HG03354 (cell line): ENCODE data around the gene GALNT10.

Experiments used
- ATAC-seq: cut with Tn5 transposase; IDR thresholded peaks from one replicate; pipeline ENCODE4 v1.9.1; 2021; ENCODE audit warnings: mild to moderate bottlenecking; ENCODE audit not compliant: unreplicated experiment, poor library complexity, severe bottlenecking

Gene GALNT10

DNA sequence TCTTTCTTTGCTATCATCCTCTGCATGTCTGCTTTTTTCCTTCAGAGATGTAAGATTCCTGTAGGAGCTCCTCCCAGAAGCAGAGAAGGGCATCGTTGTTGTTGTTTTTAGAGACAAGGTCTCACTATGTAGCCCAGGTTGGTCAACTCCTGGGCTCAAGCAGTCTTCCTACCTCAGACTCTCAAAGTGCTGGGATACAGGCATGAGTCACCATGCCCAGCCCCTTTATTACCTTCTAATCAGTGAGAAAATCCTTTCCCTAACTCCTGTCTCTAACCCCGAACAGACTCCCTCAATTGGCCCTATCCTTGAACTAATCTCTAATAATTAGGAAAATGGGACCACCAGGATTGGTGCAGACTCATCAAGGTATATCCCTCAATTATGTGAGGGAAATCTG is 64.4 kb downstream of the GALNT10 start:
- no peak for ATAC-seq

DNA sequence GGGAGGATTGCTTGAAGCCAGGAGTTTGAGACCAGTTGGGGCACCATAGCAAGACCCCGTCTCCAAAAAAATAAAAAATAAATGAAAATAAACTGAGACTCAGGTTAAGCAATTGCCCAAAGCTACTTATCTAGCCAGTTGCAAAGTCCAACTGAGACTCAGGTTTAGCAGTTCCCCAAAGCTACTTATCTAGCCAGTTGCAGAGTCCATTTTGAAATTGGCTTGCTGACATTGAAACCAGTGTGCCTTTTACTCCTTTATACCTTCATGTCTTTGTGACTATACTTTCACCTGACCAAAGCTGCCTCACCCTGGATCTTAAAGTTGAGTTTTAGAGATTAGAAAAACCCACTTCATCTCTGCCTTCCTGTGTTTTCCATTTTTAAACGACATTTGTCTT is 66.5 kb downstream of the GALNT10 start:
- ATAC-seq = no peak

DNA sequence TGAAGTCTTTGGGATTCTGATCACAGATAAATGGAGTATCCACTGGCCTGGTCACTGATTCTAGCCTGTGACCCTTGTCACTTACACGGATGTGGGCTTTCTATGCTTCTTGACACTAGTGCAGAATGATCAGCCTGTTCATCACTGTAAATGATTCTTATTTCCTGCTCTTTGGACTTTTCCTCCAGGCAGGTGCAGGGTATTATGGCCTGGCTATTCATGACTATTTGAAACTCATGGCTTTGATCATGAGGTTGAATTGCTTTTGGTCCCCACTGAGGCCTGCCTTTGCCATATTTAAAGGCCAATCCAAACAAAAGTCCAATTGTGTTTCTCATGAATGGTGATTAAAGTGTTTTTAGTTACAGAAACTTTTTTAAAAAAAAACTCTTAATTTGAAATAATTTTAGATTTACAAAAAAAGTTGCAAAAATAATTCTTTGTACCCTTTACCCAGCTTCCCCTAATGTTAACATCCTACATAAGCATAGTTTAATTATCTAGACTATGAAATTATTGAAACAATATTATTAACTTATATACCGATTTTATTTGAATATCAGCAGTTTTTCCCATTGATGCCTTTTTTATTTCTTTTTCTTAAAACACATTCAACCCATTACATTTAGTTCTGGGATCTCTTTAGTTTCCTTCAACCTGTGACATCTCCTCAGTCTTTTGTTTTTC is 68.1 kb downstream of the GALNT10 start:
- ATAC-seq = no peak

DNA sequence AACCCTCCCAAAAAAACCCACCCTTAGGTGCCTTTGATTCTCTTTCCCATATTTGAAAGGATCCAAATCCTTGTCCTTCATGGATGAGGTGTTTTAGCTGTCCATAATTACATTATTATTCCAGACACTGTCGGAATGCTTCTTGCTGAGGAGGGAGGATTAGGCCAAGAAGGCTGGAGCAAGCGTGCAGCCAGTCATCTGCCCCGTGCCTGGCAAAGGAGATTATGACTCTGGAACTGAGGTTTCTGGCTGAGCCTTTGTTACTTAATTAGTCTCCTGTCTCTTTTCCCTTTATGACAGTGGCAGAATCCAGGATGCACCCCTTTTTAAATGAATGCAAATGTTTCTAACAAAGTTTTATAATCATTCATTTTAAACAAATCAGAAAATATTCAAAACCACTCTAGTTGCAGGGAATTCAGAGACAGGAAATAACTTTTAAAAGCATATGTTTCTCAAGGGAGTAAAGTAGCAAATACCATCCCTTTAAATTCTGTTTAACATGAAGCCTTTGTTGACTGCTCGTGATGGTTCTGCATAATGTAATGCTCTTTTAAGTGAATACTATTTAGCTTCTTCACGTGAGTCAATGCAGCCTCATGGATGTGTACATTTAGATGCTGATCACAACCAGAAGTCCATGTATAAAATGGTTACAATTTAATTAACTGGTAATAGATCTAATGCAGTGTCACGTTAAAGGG is 69.8 kb downstream of the GALNT10 start:
- ATAC-seq = no peak

DNA sequence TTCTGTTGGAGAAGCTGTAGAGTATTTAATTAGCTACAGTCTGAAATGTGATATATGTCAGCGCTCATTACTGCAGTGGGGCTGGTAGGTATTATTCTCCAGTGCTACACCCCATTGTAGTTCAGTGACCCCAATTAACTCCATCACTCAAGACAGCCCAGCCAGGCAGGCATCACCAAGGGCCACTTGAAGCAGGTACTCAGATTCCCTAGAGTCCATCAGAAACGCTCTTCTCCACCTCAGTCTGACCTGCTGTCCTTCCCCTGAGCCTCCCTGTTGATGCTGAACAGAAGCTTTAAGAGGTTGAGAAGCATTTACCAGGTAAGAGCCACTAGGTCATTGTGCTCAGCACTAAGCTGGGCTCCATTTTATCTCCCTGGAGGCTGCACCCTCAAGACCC is 71.8 kb downstream of the GALNT10 start:
- ATAC-seq = no peak

DNA sequence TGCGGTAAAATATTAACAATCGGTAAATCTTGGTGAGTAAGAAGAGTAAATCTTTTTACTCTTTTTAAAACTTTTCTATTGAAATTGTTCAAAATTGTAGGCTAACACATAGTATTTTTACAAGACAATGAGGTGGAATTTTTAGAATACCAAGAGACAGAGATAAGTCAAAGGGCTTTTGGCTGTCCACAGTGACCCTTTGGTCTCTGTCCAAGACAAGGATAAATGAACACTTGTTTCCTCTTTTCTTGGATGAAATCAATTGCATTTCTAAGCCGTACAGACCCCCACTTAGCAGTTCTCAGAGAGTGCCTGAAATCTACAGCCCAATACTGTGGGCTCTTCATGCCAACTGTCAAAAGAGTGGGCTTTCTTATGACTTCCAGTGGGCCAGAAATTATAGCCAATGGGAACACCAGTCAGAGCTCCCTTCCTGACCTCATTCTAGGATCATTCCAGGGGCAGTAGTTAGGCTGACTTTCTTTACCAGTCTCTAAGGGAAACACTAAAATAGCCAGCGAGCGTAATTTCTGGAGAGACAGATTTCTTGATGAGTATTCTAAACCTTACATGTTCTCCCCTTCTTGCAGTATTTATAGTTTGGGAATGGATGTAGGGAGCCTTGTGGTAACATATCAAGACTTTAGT is 74.1 kb downstream of the GALNT10 start:
- ATAC-seq = no peak

DNA sequence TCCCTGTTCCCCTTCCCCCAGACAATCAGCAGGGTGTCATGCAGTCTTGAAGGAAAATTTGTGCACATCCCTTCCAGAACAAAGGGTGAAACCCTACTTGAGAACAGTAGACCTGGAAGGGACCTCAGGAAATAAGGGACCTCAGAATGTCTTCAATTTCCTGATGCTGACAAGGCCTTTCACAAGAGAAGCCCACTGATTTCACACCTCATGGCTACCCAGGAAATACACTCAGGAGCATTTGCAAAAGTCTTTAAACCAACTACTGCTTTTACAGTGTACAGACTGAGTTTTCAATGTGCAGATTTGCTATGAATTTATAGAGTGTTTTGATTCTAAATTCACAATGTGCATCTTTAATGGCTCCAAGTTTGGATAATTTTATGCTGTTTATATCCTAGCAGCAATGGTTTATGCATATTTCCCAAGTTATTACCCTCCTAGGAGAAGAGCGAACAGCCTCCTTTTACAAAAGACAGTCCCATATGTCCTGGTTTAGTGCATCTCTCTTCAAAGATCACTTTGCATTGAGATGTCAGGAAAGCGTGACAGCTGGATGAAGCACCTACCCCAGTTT is 74.8 kb downstream of the GALNT10 start:
- no peak for ATAC-seq

DNA sequence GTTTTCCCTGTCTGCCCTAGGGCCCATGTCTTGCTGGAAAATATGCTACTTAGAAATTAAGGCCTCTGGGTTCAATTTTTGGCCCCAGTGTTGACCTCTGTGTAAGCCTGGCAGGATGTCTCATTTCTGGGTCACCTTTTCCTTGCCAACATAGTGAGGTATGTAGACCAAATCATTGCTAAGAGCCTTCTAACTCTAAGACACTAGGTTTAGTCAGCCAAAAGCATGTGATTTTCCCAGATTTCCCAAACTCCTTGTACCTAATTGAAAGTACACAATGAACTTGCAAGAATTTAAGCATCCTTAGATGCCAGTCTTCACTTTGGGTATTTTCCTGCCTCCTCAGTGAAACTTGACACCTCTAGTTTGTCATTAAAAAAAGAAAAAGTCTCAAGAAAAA is 77.0 kb downstream of the GALNT10 start:
- no peak for ATAC-seq

DNA sequence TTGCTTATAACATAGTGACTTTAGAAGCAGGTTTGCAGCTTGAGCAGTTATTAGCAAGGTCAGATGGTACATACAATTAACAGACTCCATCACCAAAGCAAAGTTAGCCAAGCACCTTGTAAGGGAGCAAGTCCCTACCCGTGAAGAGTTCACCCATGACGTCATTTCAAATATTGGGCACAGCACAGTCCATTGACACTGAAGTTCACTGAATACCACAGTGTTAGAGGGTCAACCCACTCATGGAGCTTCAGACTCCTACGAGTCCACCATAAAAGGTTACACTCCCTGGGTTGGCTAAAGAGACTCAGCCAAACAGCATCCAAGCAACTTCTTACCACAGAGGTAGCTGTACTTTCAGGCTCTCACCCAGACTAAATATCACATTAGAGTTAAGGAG is 77.5 kb downstream of the GALNT10 start:
- ATAC-seq = no peak

DNA sequence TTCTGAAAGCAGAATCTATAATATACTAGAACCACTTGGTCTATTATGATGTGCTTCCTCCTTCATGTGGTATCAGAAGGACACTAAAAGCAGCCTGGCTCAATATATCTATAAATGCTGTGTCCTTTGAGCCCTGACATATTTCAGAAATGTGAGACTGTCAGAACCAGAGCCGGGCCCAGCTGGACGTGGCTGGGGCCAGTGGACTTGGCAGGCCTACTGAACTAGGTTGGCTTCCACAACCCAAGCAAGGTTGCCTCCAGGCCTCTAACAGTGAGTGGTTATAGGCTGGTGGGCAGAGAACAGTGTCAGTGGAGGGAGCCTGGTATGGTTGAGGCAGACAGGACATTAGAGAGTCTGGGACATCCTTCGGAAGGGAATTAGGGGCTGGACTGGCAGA is 78.9 kb downstream of the GALNT10 start:
- no peak for ATAC-seq

DNA sequence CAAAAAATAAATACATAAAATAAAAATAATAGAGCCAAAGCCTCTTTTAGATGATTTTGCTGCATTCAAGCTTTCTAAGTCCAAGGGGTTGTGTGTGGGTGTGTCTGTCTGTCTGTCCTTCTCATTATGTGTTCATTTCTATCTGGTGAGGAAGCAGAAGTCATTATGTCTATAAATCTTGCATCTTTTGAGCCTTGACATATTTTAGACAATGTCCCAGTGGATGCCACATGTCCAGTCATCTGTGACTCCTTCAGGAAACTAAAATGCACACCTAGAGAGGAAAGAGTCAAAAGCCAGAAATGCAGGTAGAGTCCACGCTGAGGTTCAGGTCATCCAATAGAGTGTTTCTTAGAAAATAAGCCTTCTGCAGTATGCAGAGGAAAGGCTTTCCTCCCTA is 80.9 kb downstream of the GALNT10 start:
- ATAC-seq = no peak

DNA sequence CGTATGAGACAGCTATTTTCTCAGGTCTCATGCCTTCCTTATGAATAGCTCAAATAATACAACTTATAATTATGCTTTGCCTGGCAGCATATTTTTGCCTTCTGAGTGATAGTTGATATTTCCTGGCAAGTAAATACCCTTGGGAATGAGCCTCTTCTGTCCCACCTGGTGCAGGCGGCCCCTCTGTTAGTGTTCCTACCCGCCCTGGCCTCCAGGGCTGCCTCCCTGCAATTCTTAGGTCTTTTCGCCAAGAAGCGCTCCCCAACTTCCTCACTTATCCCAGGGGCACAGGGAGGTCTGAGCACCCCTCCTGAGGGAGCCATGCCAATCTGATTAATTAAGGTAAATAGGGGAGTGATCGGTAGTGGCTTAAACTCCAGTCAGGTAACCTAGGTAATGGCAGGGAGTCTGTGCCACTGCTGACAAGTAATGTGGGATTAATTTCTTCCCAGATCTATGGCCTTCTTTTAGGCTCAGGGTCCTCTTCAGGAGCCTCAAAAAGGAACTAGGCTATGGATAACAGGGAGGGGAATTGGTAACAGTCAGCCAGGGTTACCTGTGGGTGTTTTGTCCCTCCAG is 81.5 kb downstream of the GALNT10 start:
- ATAC-seq = no peak

DNA sequence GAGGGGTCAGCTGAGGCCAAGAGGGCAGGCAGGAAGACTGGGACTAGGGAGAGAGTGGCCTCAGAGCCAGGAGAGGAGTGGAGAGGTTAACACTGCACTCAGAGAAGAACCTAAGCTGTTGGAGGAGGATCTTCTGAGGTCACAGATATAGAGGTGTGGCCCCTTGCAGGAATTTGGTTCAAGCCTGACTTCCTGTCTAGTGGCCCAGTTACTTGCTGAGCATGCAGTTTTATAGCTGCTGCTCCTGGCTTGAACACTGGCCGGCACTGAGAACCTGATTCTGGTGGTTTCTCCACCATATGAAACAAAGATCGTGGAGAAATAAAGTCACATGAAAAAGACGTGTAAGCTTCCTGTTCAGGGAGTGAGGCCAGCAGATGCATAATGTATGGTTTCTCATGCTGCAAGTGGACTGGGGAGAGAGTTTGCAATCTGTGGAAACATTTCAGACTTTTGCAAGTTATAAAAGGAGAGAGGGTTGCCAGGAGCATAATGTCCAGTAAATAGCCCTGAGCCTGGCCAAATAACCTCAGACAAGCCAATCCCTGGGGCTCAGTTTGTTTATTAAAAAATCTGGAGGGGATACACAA is 82.6 kb downstream of the GALNT10 start:
- no peak for ATAC-seq

DNA sequence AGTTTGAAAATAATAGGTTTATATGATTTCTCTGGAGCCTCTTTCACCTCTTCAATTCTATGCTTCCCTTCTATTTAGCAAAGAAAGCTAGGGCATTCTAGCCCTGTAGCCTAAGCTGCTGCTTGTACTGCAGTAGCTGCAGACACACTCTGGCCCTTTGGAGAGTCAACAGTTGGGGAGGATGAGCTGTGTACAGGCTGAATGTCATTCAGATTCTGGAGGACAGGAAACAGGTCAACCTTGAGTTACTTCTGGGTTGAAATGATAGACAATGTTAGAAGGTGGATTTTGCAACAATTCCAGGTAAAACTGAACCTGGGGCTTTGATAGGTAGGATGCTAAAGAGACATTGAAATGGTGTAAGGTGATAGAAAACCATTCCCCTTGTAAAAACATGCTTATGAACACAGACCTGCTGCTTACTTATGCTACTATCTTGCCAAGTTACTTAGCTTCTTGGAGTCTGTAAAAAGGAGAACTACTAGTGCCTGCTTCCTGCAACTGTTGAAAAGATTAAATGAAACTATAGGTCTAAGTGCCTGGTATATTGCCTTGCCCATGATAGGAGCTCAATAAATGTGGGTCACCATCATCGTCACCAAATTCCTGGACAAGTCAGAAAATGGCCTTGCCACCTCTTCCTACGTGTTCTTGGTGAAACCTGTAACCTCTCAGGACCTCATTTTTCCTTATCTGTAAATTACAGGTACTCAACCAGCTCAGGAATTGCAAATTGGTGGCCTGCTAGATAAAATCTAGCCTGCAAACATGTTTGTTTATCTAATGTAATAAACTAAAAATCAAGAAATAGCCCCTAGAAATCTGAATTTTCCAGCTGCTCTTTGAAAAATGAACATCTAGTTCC is 83.7 kb downstream of the GALNT10 start:
- no peak for ATAC-seq

DNA sequence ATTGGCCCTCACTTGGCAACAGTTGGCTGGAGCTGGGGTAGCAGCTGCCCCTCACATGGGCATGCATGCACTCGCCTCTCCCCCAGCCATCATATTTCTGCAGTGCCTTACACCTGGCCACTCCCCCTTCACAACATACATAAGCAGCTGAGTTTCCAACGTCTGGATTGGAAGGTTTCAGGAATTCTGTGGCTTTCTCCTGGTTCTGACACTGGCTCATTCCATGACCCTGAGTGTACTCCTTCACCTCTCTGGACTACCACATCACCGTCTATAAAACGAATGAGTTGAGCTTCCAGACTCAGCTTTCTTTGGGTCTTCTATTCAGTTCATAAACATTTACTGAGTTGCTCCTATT is 84.3 kb downstream of the GALNT10 start:
- no peak for ATAC-seq

DNA sequence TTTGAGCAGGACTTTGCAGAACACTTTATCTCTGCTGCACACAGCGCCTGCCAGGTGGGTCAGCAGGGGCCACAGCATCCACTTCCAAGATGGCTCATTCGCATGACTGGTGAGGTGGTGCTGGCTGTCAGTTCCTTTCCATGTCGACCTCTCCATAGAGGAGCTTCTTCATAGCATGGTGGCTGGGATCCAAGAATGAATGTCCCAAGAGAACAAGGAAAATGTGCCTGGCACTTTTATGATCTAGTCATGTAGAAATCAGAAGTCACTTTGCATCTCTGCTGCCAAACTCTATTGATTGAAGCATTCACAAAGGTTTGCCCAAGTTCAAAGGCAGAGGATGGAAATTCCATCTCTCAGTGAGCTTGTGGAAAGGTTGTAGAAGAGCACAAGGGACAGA is 85.0 kb downstream of the GALNT10 start:
- no peak for ATAC-seq

DNA sequence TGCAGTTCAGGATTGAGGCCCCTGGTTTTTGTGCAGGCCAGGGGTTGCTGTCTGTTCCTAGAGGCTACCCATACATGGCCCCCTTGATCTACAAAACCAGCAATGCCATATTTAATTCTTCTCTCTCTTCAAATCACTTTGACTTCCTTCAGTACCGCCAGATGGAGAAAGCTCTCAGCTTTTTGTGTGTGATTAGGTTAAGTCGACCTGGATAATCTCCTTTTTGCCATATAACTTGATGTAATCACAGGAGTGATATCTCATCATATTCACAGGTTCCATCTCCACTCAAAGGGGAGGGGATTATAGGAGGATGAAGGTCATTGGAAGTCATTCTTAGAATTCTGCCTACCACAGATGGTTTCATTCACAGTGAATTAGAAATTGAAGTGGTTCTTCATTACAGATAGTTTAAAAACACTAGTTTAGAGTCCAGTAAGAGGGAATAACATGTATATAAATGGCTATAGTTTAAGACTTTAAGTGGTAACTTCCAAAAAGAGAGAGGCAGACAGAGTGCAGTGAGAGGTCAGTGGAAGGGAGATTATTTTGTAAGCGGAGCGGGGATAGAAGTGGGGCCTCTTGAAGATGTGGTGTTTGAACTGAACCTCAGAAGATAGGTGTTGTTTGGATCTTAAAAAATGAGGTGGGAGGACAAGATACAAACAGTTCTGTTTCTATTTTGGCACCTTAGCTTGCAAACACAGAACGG is 85.9 kb downstream of the GALNT10 start:
- ATAC-seq = no peak

DNA sequence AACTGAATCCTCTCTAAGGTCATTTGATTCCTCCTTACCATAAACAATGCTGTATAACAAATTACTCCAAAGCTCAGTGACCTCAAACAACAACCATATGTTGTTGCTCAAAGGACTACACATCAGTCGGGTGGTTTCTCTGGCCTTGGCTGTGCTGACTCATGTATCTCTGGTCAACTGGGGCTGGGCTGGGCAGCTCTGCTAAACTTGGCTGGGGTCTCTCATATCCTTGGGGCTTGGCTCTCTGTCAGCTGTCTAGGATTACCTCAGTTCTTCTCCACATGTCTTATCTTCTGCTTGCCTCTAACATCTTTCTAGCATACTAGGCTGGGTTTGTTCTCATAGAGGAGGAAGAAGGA is 86.4 kb downstream of the GALNT10 start:
- no peak for ATAC-seq

DNA sequence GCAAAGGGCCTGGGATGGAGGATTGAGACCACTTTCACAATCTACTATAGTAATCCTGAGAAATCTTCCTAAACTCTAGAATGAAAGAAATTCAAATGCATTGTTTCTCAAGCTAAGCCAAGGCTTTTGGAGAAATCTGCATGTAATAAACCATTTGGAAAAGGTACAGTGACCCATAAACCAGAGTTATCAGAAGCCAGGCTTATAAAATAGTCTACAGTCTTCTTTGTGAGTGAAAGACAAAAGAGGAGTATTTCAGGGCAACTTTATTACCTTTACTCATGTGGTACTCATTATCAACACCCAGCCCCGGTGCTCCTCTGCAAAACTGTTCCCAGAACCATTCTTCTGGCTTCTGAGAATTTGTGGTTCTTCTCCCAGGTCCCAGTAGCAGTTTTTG is 87.0 kb downstream of the GALNT10 start:
- ATAC-seq = no peak
